Putamen (tissue), 1 donor: ENCODE results near the gene APOD.

ENCODE experiments used
- DNase-seq: peaks from one replicate; pipeline ENCODE4 v3.0.0-alpha.2; 2016; ENCODE audit warnings: low spot score

APOD gene

GRCh38 chr3:195524171-195524896 lies 59.4 kb downstream of the APOD start:
- no peak for DNase-seq

GRCh38 chr3:195522254-195523023 lies 61.3 kb downstream of the APOD start:
- no peak for DNase-seq
